Measurements from ENCODE around the gene CFAP57.

GRCh38 chr1:43140010-43140409 is 32.1 kb upstream of the CFAP57 start:
- no peak for TF ChIP-seq CTCF (IDR thresholded peaks at IDR 0.05)
- TF ChIP-seq BCL3 (IDR thresholded peaks at IDR 0.05), result no peak
- no peak for TF ChIP-seq ELK1 (IDR thresholded peaks at IDR 0.05; ENCODE audit: low read depth, low read length)
- no peak for TF ChIP-seq CEBPB (IDR thresholded peaks at IDR 0.05)
- no peak for TF ChIP-seq PHF8 (IDR thresholded peaks at IDR 0.05; ENCODE audit: borderline replicate concordance, low read depth)
- TF ChIP-seq NR3C1 (IDR thresholded peaks at IDR 0.05), result no peak
- no peak for TF ChIP-seq MYC (IDR thresholded peaks at IDR 0.05; ENCODE audit: borderline replicate concordance, low read length)
- TF ChIP-seq RAD21 (conservative IDR thresholded peaks at IDR 0.05 in 1 of 2, IDR thresholded peaks at IDR 0.05 in 1 of 2), result no peak
- TF ChIP-seq EP300 (IDR thresholded peaks at IDR 0.05), result no peak
